Erythroblast (primary cell): Measurements from ENCODE around the gene PCBP3.
"Not testable (repeated sequence)": the region's sequence is repeated elsewhere in the genome, so short reads cannot be mapped to it uniquely, and the experiment has no call there.

ENCODE experiments used
- GATA1 ChIP-seq: IDR thresholded peaks from 2 replicates; pipeline ENCODE4 v1.6.1; 2011; ENCODE audit warnings: low read depth, mild to moderate bottlenecking, control low read depth, low read length, moderate library complexity
- POLR2A ChIP-seq: IDR thresholded peaks from 2 replicates; pipeline ENCODE4 v1.6.1; 2011; ENCODE audit warnings: mild to moderate bottlenecking, low read length

GRCh38 chr21:45621435-45622331, 21.8 kb upstream of the PCBP3 start:
- not testable (repeated sequence) for TF ChIP-seq POLR2A, GATA1
